HG03139 (cell line): ENCODE results near the gene ARHGAP15.

ENCODE experiments used
- ATAC-seq: cut with Tn5 transposase; IDR thresholded peaks from one replicate; pipeline ENCODE4 v1.9.1; 2021; ENCODE audit not compliant: unreplicated experiment

Gene ARHGAP15

DNA sequence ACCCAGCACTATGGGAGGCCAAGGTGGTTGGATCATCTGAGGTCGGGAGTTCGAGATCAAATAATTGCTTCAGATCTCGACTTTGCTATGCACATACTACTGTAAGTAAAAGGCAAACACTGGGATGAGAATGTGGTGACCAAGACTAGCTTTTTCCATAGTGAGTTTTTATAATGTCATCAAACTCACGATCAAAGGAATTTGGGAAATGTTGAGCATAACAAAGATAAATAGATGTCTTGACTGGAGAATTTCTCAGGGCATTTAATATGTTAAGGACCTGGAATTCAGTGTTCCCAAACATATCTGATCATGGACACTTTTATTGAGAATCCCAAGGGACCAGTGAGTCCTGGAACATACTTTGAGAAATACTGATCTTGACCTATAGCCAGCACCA lies 205.6 kb downstream of the ARHGAP15 start:
- ATAC-seq: no peak

DNA sequence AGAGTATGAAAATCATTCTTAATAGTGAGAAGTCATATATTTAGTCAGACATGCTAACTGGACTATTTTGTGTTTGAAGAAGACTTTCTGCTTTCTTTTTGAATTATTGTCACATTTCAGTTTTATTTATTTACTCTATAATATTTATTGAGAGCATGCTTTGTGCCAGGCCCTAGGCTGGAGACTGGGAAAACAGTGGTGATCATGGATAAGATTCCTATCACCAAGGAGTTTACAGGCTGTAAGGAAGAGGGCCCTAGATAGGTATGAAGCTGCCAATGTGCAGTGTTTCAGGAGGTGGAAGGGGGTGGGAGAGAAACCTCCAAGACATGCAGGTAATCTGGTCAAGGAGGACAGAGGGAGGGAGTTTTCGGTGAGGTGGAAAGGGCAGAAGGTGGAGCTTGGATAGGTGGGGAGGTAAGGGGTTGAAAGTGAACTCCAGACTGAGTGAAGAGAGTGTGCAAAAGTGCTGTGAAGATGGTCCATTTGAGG lies 207.5 kb downstream of the ARHGAP15 start:
- no peak for ATAC-seq

DNA sequence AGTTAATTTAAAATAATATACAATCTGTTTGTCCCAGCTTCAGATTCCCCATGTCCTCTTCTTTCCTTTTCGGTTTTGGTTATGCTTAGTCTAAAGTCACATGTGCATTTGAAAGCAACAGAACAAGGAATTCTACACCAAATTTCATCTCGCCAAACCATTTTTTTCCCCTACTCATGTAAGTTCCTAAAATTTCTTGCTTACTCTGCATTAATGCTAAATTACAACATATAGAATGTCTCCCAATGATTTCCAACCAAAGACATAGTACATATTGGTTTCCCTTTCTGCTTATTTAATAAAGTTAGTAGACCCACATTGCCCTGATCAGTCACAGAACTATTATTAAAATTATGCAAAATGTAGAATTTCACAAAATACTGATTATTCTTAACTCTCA lies 212.3 kb downstream of the ARHGAP15 start:
- ATAC-seq: no peak

DNA sequence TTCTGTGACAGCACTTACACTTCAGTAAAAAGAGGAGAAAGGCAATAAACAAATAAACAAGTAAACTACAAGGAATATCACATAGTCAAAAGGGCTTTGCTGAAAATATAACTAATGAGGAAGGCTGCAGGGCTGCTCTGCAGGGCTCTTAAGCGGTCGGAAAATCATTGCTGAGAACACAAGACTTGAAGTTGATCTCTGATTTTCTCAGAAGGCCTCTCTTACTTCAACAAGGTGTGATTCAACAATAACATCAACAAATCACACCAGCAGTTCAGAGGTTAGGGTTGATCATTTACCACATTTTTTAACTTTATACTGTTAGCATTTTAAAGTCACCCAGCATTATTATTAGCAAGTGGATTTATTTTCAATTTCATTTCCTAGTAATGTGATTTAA lies 215.6 kb downstream of the ARHGAP15 start:
- ATAC-seq: no peak

DNA sequence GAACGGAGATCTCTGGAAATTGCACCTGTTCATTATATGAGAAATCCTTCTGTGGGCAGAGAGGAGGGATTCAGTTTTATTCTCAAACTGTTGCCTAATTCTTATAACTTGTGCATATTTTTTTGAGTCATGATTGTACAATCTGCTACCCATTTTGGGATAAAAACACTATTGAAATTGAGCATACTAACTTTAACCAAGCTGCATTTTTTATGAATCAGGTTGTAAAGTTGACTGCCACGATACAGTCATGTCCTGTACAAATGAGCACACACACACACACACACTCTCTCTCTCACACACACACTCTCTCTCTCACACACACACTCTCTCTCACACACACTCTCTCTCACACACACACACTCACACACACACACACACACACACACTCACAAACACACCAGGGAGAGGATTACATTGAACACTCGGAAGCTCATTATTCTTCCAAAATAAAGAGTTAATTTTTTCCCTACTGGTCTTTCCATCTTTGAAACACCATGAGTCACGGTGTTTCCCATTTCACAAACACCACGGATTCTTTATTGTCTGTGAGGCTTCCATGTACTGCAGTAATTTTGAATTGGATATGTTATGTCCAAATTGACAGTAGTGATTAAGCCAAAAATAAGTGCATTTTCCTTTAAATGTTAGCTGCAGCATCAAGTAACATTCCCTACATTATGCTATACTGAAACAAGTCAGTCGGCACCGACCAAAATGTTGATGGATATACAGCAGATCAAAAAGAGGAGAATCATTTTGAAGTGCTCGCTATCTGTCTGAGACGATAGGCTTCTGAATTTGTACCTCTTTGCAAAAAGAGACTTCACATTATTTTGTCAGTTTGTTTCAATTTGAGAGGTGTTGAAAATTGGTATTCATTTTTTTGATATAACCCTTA lies 216.9 kb downstream of the ARHGAP15 start:
- no peak for ATAC-seq

DNA sequence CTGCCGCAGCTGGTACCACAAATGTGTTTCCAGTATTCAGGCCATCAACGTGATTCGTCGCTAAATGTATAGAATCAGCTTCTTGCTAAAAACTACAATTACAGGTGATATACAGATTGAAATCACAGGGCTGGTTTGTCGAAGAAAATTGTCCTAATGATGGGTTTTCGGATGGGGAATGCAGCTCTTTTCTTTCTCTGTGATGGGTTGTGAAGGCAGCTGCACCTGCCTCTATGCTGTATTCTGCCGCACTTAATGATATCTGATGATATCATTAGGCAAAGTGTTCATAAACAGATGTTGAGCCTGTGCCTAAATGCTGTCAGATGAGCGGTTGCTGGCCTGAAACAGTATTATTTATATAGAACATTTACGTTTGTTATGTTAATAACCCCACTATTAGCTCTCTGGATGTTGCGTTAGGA lies 218.1 kb downstream of the ARHGAP15 start:
- ATAC-seq: no peak

DNA sequence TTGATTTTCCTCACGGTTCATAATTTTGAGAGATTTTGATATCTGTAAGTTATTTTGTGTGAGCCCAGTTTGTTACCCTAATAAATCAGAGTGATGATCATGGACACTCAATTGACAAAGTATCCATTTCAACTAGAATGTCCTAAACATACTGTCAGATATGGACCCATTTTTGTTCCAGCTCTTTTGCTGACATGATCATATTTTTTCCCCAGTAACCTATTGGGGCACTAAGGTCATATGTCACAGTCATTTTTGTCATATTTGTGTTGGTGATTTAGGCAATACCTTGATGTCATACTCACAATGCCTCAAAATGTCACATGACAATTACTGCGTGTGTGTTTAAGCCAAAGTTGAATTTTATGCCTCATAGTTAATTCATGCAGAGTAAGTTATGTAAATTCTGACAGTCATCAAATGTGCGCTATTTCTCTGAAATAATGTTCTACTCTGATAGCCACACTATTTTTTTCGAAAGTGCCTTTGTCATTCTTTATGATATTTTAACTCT lies 218.7 kb downstream of the ARHGAP15 start:
- no peak for ATAC-seq

DNA sequence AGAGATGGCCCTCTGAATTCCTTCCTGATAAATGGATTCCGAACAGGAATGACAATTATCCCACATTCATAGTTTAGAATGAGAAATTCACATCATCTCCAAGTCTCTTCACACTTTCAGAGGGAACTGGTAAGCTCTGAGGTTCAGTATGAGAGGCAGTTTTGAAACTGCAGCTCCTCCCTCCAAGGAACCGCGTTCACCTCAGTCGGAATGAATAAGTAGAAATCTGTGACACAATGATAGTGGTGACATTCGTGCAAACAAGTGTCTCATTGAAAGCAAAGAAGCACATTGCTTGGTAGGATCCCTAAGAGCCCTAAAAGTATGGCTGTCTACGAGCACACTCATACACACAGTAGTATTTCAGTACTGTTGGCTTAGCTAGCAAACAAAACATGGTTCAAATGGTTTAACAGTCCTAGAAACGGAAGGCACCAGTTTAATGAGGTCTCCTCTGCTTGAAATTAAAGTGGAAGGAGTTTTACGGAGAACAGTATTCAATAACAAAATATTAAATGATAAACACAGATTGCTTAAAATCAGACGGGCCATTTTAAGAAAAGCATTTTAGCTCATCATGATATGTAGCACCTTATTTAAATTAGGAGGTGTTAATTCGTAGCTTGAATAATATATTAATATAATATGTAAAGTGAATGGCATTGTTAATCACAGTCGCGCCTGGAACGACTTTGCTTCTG lies 225.0 kb downstream of the ARHGAP15 start:
- ATAC-seq: no peak

DNA sequence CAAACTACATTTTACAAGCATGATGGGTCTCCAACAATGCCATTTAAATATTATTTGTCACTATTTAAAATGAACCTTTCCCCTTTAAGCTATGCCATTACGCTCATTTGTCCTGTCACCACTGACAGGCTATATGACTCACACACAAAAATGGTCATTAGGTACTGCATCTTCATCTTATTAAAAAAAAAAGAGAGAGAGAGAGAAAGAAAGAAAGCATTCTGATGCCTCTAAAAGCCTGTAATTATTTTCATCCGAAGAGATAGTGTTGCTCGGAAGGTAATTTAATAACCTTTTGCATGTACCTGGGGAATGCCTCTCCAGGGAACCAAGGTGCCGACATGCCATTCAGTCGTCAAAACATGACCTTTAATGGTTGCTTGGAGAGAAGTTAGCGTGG lies 226.7 kb downstream of the ARHGAP15 start:
- no peak for ATAC-seq

DNA sequence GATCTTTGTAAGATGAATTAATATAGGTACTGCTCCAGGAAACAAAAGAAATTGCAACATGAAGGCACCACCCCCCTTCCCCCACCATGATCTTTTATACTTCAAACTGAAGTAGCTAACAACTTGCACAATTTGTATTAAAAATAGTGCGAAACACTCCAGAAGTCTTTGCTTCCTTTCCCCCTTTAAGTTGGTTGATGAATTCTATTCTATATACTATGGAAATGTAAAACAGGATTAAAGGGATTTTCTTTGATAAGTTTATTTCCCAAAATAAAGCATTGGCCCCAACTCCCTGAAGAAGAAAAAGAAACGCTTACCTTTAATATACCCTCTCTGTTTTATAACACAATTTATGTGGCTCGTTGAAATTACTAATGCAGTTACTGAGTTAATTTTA lies 227.1 kb downstream of the ARHGAP15 start:
- no peak for ATAC-seq

DNA sequence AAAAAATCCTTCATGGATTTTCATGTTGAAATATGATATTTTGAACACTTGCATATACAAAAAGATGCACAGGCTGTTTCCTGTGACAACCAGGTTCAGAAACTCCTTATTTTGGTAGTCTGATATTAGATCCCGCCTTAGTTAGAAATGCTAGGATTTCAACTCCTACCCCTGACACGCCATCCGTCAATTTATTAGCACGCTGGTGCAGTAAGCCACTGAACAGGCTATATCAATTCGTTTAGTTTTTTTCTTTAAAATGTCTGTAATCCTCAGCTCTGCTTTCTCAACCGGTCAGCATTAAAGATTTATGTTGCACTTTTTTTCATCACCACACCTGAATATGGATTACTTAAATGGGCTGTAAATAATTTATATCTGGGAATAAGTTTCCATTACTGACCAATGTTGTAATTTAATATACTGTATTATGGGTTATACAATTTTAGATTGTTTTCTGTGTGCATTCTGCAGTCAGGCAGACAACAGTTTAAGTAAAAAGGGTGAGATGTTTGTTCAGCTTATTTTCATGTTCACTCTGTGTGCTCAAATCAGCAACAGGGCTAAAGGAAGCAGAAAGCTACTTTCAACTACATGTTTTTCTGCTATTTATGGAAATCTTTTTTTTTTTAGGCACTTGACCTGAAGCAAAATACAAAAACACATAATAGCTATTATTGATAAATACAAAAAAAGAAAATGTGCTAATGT lies 227.7 kb downstream of the ARHGAP15 start:
- ATAC-seq: no peak

DNA sequence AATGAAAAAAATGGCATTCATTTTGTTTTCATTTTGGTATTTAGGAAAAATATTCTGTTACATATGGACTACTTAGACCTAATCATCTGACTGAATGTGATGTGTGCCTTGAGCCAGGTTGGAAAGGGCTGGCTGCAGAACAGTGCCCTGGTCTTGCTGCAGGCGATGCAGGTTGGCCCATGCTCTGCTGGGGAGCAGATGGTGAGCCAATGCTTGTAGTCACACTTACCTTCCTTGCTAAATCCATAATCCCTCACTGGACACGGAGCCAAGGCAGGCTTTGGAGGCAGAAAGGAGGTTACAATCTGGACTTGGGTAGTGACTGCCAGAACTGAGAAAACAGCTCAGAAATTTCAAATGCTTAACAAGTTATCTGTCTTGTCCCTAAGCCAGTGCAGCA lies 228.7 kb downstream of the ARHGAP15 start:
- no peak for ATAC-seq

DNA sequence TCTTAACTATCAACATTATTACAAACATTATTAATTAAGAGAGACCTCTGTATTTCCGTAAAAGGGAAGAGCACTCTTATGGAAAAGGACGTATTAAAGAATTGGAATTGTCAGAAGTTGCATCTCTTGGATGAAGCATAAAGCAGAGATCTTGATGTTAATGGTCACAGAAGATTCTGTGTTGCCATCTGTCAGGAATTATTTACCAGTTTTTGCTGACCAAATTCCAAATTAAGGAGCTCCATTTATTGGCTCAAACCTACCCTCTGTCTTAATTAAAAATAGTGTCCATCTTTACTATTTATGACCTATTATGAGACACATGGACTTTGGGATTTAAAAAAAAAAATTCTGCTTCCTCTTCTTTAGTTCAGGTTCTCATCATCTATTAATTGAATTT lies 232.1 kb downstream of the ARHGAP15 start:
- no peak for ATAC-seq

DNA sequence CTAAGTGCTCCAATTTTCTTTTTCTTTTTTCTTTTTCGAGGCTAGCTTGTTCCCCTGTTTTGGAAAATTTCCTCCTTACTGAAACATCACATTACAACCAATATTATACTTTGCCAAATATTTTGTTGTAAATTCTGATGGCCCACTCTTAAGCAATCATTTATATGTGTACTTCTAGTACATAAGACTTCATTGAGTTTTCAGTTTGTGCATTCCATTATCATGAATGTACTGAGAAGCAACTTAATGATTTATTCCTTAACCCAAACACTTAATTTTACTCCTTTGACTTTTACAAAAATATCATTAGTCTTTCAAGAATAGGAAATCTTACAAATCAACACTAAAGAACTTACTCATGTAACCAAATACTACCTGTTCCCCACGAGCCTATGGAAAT lies 242.4 kb downstream of the ARHGAP15 start:
- no peak for ATAC-seq

DNA sequence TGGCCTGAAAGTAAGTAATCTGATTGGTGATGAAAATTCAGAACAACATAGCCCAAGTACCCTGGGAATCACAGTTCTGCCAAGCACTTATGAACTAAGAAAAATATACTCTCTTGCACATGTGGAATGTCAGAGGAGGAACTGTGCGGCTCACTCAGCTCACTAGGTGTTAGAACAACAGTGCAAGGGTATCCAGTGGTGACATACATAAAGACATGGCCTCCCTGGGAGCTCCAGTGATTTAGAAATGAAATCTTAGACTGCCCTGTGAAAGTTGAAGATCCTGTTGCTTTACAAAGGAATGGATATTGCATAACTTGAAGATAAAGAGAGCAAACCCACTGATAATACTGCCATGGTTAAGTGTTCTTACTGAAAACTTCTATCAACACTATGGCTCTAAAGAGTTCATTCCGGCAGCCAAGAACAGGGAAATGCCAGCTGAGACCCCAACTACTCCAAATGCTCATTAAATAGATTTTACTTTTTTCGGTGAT lies 246.2 kb downstream of the ARHGAP15 start:
- ATAC-seq: no peak

DNA sequence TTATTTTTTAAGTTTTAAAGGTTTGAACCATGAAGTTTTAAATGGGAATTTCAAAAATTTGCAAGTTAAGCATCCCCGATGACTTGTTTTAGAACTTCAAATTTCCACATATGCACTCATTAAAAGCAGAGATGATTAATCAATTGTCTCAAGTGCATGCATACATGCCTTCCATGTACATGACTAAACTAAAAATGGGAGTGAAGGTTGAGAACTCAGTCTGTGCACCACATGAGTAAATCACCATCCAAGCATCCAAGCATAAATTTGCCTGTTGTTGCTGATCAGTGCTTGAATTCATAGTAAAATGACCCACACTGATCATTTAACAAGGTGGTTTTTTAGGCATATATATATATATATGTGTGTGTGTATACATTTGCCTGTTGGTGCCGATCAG lies 249.8 kb downstream of the ARHGAP15 start:
- ATAC-seq: no peak

DNA sequence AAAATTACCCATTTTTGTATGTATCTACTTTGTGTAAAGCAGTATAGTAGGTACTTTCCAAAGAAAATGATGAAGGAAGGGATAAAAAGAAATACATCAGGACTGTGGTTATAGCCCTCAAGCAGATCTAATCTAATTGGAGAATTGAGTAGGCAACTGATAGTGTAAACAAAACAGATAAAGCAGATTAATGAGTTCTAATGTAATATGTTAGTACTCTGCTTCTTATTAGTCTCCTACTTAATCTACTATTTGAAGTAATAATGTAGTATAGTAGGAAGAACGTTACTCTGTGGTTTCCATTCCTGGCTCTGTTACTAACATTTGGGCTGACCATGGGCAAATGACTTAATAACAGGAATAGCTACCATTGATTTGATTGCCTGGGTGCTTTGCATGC lies 250.7 kb downstream of the ARHGAP15 start:
- ATAC-seq: no peak

DNA sequence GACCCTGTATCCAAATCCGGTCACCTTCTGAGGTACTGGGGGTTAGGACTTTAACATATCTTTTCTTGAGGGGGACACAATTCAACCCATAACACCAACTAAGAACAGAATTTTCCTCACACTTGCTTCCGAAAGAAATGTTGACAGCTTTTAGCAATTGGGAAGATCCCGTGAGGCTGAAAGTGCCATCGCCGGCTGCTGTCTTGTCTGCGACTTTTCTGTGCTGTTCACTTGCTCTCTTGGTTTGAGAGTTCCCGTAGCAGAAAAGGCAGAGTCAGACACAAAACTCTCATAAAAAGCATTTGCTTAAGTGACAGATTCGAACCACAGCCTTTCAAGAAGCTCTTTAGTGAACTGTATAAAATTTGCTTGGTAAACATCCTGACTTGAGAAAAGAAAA lies 253.4 kb downstream of the ARHGAP15 start:
- ATAC-seq: no peak

DNA sequence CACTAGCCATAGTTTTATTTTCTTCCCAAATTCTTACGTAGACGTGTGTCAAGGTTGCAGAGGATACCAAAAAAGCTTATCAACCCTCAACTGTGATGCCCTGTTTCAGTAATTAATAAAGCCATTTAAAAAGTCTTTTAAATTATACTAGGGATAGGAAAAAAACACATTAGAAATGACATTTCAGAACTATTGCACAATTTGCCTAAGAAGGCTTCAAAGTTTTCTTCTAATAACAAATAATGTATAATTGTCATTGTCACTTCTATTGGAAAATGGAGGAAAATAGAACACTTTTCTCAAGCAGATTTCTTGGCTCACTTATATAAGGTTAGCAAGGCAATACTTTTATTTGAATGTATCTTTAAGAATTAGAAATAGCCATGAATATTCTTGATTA lies 253.8 kb downstream of the ARHGAP15 start:
- ATAC-seq: no peak

DNA sequence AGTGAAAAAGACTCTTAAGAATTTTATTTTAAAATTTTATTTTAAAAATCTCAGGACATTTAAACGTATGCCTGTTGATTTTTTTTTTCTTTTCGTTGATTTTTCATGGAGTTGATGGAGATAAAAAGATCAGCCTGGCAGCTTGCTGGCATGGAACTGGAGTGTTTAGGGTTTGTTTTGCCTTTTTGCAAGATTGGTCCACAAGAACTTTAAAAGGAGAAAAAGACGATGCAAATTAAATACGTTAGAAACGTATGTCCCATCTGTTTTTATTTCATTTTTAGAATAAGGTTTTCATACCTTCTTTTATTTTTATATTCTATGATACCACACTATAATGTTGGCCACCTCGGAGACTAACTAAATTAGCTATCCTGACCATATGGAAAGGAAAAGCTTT lies 254.9 kb downstream of the ARHGAP15 start:
- ATAC-seq: no peak

DNA sequence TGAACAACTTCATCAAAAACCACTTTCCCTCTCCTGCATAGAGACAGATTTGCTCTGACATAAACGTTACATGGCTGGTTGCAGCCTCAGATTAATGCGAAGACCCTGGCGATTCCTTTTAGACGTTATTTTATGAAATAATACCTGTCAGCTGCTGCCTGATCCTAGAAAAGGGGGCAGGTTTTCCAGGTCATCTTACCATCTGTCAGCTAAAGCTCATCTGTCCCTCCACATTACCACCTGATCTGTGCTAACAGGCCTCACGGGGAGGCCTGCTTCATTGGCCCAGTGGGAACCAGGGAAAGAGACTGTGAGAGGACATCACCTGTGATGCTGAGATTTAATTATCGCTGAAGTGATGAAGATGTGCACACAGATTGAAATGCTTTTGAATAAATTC lies 261.0 kb downstream of the ARHGAP15 start:
- no peak for ATAC-seq
